ENCODE measurements around the gene GLDN.

GLDN gene

DNA sequence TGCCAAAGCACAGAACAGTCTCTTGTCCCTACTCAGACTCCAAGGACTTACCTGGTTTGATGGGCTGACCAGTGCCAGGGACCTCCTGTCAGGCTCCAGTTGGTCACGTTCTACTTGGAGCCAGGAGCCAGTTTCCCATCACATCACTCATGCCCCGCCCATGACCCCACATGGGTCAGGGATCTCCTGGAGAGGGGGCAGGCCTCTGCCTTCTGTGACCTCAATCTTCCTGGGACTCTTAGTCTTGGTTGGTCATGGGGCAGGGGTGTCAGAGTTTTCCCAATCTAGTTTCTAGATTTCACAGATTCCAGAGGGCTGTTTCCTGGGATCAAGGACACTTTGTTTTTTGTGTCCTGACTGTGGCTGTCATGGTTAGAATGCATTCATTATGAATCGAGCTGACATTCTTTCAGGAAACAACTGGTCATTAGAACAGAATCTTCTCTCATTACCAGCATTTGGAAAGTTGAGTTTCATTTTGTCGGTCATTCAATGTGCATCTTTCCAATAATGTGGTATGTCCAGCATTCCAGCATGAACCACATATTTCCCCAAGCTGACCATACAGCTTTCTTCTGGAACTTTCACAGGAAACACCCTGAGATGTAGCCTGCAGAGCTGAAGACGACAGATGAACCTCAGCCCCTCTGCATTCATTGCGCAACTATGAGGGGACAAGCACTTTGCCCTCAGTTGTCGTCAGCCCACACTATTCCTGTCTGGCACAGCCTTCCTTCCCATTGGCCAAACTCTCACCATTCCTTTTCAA is 22.9 kb upstream of the GLDN start:
- H3K4me3 ChIP-seq (ENCODE audit: low read depth, low read length): no peak overlapping the region
- no peaks in the 10 kb centered on the region for H3K9me3 ChIP-seq (ENCODE audit: severe bottlenecking)
- TF ChIP-seq, protein P1, sequence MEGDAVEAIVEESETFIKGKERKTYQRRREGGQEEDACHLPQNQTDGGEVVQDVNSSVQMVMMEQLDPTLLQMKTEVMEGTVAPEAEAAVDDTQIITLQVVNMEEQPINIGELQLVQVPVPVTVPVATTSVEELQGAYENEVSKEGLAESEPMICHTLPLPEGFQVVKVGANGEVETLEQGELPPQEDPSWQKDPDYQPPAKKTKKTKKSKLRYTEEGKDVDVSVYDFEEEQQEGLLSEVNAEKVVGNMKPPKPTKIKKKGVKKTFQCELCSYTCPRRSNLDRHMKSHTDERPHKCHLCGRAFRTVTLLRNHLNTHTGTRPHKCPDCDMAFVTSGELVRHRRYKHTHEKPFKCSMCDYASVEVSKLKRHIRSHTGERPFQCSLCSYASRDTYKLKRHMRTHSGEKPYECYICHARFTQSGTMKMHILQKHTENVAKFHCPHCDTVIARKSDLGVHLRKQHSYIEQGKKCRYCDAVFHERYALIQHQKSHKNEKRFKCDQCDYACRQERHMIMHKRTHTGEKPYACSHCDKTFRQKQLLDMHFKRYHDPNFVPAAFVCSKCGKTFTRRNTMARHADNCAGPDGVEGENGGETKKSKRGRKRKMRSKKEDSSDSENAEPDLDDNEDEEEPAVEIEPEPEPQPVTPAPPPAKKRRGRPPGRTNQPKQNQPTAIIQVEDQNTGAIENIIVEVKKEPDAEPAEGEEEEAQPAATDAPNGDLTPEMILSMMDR (IDR thresholded peaks at IDR 0.05; ENCODE audit: low read depth, low read length): no peak
- DNase-seq: no peak
- H3K27me3 ChIP-seq (ENCODE audit: insufficient read depth, low read depth, severe bottlenecking): no peaks in the 10 kb centered on the region
- H3K27ac ChIP-seq: no peak overlapping the region
- no peaks in the 10 kb centered on the region for H3K36me3 ChIP-seq

DNA sequence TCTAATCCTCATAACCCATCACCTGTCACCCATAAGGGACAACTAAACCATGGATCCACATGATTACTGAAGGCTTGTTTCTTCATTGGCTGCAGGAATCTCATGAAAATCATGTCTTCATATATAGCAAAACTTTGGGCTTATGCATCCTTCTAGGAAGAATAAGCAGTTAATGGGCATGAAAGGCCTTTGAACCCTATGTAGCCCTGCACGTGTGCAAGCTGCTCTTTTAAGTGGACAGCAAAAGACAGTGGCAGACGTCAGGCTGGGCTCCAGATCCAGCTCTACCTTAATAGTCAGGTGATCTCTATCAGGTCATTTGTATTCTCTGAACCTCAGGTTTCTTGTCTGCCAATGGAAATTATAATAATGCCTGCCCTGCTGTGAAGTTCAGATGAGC is 21.9 kb upstream of the GLDN start:
- no peak for DNase-seq
- TF ChIP-seq, protein P1 (IDR thresholded peaks at IDR 0.05; ENCODE audit: low read depth, low read length): no peak
- no peak overlapping the region for H3K4me3 ChIP-seq (ENCODE audit: low read depth, low read length)
- no peaks in the 10 kb centered on the region for H3K27me3 ChIP-seq (ENCODE audit: insufficient read depth, low read depth, severe bottlenecking)
- no peak overlapping the region for H3K27ac ChIP-seq
- no peaks in the 10 kb centered on the region for H3K9me3 ChIP-seq (ENCODE audit: severe bottlenecking)
- H3K36me3 ChIP-seq: no peaks in the 10 kb centered on the region

DNA sequence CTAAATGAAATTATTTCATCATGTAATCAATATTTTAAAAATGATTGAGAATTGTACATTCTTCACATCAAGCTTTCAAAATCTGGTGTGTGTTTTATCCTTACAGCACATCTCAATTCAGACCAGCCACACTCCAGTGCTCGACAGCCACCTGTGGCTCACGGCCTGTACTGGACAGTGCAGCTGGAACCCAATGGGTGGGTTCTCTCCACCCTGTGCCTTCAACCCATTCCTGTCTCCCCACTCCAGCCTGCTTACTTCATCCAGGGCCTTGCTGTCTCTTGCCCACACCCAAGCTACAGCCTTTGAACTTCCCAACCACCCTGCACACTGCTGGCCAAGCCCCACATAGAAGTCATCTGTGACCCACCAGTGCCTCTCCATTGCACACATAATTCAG is 20.6 kb upstream of the GLDN start:
- Histone ChIP-seq H3K4me3 (ENCODE audit: low read depth, low read length) (no peak overlapping the region), H3K9me3 (ENCODE audit: severe bottlenecking) (no peaks in the 10 kb centered on the region), H3K27me3 (ENCODE audit: insufficient read depth, low read depth, severe bottlenecking) (no peaks in the 10 kb centered on the region), H3K36me3 (no peaks in the 10 kb centered on the region), H3K27ac (no peak overlapping the region)
- DNase-seq: no peak
- TF ChIP-seq, protein P1 (IDR thresholded peaks at IDR 0.05; ENCODE audit: low read depth, low read length): no peak

DNA sequence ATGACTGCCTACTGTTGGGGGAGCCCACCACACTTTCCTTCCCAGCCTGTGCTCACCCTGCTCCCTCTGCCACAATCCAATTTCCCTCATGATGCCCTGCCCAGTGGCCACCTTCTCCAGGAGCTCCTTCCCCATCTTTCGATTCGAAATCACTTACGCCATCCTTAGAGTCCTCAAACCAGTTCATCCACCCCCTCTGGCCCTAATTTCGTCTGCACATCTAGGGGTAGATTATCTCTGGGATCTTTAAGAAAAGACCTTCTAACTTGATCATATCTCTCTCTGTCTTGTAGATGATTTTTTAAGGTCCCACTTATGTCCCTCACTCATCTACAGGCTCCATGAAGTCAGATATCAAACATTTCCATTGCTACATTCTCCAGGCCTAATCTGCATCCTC is 20.1 kb upstream of the GLDN start:
- no peak overlapping the region for H3K4me3 ChIP-seq (ENCODE audit: low read depth, low read length)
- no peaks in the 10 kb centered on the region for H3K9me3 ChIP-seq (ENCODE audit: severe bottlenecking)
- DNase-seq: no peak
- H3K36me3 ChIP-seq: no peaks in the 10 kb centered on the region
- no peak overlapping the region for H3K27ac ChIP-seq
- no peaks in the 10 kb centered on the region for H3K27me3 ChIP-seq (ENCODE audit: insufficient read depth, low read depth, severe bottlenecking)
- TF ChIP-seq, protein P1 (IDR thresholded peaks at IDR 0.05; ENCODE audit: low read depth, low read length): no peak

DNA sequence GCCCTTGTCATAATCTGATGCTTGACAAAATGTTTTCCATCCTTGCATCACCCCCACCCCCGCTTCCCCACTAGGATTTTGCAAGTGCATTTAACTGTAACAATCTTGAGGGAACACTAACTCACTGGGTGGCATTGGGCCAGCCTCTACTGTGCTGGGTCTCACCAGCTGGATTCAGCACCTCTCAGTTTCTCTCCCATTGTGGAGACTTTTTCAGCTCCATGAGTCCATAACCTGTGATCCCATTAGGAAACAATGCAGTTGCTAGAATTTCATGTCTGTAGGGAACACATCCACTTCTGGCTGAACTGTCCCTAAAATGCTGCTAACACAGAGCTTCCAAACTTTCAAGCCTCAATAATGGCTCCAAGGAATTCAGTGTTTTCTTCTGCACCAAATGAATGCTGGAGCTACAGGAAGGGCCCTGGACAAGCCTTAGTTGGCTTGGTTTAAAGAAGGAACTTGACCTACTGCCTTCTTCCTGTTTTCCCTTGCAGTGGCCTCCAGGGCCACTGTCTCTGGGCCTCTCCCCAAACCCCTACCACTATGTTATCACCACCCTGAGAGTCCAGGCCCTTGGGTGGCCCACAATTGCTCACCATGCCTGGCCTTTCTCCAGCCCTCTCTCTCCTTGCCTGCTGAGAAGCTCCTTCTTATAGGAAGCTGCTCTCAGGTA is 18.7 kb upstream of the GLDN start:
- DNase-seq: no peak

More for the DNA sequence above, 18.7 kb upstream of the GLDN start:
- no peak overlapping the region for H3K4me3 ChIP-seq (ENCODE audit: low read depth, low read length)
- TF ChIP-seq, protein P1 (IDR thresholded peaks at IDR 0.05; ENCODE audit: low read depth, low read length): no peak
- H3K9me3 ChIP-seq (ENCODE audit: severe bottlenecking): no peaks in the 10 kb centered on the region
- H3K27ac ChIP-seq: no peak overlapping the region
- H3K27me3 ChIP-seq (ENCODE audit: insufficient read depth, low read depth, severe bottlenecking): no peaks in the 10 kb centered on the region
- H3K36me3 ChIP-seq: no peaks in the 10 kb centered on the region

Measured in WERI-Rb-1 (cell line).